Cardiac fibroblast (primary cell): Measurements from ENCODE around the gene KAZALD1.

Source experiments
- DNase-seq, 2 donors: peaks; one replicate each; pipeline versions ENCODE4 v3.0.0 to v3.0.0-alpha.2; 2010; ENCODE audit warnings: low read depth in 2 of 2
- H3K4me3 ChIP-seq, 2 donors: replicated peaks in 1 of 2; 1 replicate in 1 of 2; 2 replicates in 1 of 2; pipeline ENCODE4 v1.5.1; 2011; ENCODE audit warnings: low read depth in 2 of 2, low read length in 2 of 2, mild to moderate bottlenecking in 2 of 2, moderate library complexity in 1 of 2
- CTCF ChIP-seq: IDR thresholded peaks from one replicate; pipeline ENCODE4 v1.5.1; 2011; ENCODE audit warnings: low read depth, mild to moderate bottlenecking, low read length, inconsistent platforms

The KAZALD1 gene

GRCh38 chr10:101063548-101064414 is 2.0 kb downstream of the KAZALD1 start:
- no peak for TF ChIP-seq CTCF
- DNase-seq, result no peak
- H3K4me3 ChIP-seq, result no peak overlapping the region

DNA sequence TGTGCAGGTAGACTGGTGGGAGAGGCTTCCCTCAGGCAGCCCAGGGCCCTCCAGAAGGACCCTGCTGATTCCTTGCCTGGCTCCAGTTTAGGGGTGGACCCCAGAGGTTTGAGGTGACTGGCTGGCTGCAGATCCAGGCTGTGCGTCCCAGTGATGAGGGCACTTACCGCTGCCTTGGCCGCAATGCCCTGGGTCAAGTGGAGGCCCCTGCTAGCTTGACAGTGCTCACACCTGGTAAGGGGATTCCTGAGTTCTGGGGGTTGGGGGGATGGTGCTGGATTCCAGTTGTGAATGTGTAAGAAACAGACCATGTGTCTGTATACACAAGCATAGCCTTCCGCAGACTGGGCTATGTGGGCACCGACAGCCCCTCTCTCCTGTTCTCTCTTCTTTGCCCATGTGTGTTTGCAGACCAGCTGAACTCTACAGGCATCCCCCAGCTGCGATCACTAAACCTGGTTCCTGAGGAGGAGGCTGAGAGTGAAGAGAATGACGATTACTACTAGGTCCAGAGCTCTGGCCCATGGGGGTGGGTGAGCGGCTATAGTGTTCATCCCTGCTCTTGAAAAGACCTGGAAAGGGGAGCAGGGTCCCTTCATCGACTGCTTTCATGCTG is 2.7 kb downstream of the KAZALD1 start:
- no peak overlapping the region for H3K4me3 ChIP-seq
- DNase-seq, result no peak
- no peak for TF ChIP-seq CTCF

- no peak for TF ChIP-seq CTCF
- peak overlapping the region; percentile 34 to 57 for H3K4me3 ChIP-seq
- peak in 1 of 2 donors; percentile 50 for DNase-seq
Measured at GRCh38 chr10:101065481-101066145, 3.8 kb downstream of the KAZALD1 start.

GRCh38 chr10:101066146-101066895 is 4.5 kb downstream of the KAZALD1 start:
- peak overlapping the region; percentile 34 to 57 for H3K4me3 ChIP-seq
- DNase-seq, result peak; percentile 63 to 70
- TF ChIP-seq CTCF, result peak; percentile 66

DNA sequence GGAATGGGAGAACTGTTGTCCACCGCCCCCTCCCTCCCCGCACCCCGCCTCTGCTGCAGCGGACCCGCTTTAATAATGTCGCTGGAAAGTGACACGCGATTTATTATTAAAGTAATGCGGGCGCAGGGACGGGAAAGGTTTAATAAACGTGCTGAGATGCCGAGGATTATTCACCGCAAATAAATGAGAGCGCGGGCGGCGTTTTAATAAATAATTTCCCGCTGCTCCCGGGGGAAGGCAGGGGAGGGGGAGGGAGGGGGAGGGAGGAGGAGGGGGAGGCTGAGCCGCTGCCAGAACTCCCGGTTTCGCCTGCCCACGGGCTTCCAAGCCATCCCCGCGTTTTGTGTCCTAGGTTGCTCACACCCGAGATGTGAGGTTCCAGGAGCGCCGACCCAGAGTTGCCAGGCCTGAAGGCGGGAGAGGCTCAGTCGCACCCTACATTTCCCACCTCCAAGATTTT is 5.1 kb downstream of the KAZALD1 start:
- H3K4me3 ChIP-seq, result peak overlapping the region; percentile 57 to 59
- no peak for TF ChIP-seq CTCF
- DNase-seq, result no peak

DNA sequence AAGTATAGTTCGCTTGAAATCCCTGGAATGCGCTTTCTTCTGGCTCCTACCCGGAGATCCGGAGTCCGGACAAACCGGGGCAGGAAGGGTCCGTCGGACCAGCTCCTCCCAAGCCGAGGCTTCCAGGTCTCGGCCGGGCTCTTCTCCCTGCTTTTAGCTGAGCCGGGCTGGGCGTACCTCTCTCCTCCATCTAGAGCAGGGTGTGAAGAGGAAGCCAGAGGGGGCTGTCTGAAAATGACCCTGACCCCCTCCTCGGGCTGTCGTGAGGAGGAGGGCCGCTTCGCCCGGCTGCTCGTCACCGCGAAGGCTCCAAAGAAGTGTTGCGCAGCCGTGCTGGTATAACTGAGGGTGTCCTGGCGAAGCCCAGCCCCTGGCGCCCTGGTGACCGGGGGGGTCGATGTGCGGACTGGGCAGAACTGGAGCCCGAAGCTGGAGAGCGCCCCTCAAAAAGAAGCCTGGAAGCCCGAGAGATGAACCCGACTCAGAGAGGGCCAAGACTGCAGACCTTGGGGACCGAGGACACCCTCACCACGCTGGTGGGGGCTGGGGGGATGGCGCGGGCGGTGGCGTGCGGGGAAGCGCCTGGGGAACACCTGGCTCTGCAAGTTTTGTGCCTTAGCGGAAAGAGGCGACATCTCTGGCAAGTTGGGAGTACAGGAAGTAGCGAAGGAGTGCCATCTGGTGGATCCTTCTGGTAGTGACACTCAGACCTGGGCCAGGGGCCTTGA is 5.7 kb downstream of the KAZALD1 start:
- peak overlapping the region; percentile 57 to 59 for H3K4me3 ChIP-seq
- peak; percentile 82 for TF ChIP-seq CTCF
- peak; percentile 85 to 86 for DNase-seq
